Measurements from ENCODE around the gene PTGR1.

DNA sequence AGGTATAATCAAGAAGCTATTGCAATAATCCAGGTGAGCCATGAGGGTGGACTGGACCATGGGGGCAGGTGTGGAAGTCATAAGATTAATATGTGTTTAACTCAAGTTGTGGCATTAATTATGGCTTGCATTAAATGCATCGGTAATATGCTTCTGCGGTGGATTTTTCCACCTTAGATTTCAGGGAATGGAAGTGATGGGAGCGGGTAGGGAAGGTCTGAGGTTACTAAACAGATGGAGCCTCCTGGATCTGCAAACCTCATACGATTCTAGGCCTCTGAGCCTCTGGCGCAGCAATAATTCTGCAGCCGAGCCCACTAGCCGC lies 74.8 kb downstream of the PTGR1 start:
- TF ChIP-seq, protein P1, sequence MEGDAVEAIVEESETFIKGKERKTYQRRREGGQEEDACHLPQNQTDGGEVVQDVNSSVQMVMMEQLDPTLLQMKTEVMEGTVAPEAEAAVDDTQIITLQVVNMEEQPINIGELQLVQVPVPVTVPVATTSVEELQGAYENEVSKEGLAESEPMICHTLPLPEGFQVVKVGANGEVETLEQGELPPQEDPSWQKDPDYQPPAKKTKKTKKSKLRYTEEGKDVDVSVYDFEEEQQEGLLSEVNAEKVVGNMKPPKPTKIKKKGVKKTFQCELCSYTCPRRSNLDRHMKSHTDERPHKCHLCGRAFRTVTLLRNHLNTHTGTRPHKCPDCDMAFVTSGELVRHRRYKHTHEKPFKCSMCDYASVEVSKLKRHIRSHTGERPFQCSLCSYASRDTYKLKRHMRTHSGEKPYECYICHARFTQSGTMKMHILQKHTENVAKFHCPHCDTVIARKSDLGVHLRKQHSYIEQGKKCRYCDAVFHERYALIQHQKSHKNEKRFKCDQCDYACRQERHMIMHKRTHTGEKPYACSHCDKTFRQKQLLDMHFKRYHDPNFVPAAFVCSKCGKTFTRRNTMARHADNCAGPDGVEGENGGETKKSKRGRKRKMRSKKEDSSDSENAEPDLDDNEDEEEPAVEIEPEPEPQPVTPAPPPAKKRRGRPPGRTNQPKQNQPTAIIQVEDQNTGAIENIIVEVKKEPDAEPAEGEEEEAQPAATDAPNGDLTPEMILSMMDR (IDR thresholded peaks at IDR 0.05; ENCODE audit: control extremely low read depth in 1 of 3, insufficient read depth in 1 of 3, low read depth in 1 of 3, low read length in 3 of 3) = no peak
- no peak for TF ChIP-seq JUN (IDR thresholded peaks at IDR 0.05; ENCODE audit: low read depth, low read length)
- no peak for TF ChIP-seq YY1 (IDR thresholded peaks at IDR 0.05; ENCODE audit: low read depth, low read length)
- TF ChIP-seq POLR2AphosphoS5 (IDR thresholded peaks at IDR 0.05; ENCODE audit: low read depth, low read length) = no peak
- no peak for TF ChIP-seq ASH2L (IDR thresholded peaks at IDR 0.05; ENCODE audit: low read length)
- no peak for TF ChIP-seq SP2 (IDR thresholded peaks at IDR 0.05; ENCODE audit: low read length)
- no peak for TF ChIP-seq POLR2A (IDR thresholded peaks at IDR 0.05; ENCODE audit: control extremely low read depth in 1 of 2, low read depth in 2 of 2, low read length in 2 of 2)
- TF ChIP-seq RNF2 (IDR thresholded peaks at IDR 0.05; ENCODE audit: borderline replicate concordance, low read depth, low read length, missing control alignments, poor library complexity, severe bottlenecking) = no peak
- TF ChIP-seq TCF12 (IDR thresholded peaks at IDR 0.05; ENCODE audit: low read depth, low read length) = no peak
- TF ChIP-seq CEBPB (IDR thresholded peaks at IDR 0.05; ENCODE audit: low read depth, low read length) = no peak
- TF ChIP-seq RAD21 (IDR thresholded peaks at IDR 0.05 in 1 of 2, conservative IDR thresholded peaks at IDR 0.05 in 1 of 2; ENCODE audit: low read depth in 2 of 2, low read length in 2 of 2) = no peak
- TF ChIP-seq ATF2 (IDR thresholded peaks at IDR 0.05; ENCODE audit: low read length) = no peak
- TF ChIP-seq USF2 (IDR thresholded peaks at IDR 0.05; ENCODE audit: low read length) = no peak

Data from H1 (cell line).